Stimulated activated CD4-positive, alpha-beta T cell treated with anti-CD3 and anti-CD28 coated beads, Interleukin-1b, Interleukin-23, amount 100 ng/mL, for 1 hour (primary cell): Measurements from ENCODE around the gene FAM24B.
"Not testable (repeated sequence)": the region's sequence is repeated elsewhere in the genome, so short reads cannot be mapped to it uniquely, and the experiment has no call there.

Source experiments
- DNase-seq, 2 donors: peaks; one replicate each; pipeline ENCODE4 v3.0.0-alpha.2; 2020; ENCODE audit warnings: low read depth in 2 of 2

FAM24B gene

GRCh38 chr10:122879339-122880273, at the start of gene FAM24B:
Gene FAM24B, minus strand, starts transcription at chr10:122879581. Its CDS starts 29,066 bp downstream, at chr10:122850515.
- peak; percentile 81 to 85 for DNase-seq

GRCh38 chr10:122915700-122916099, 36.3 kb upstream of the FAM24B start:
- DNase-seq = no peak

GRCh38 chr10:122911889-122912484, 32.6 kb upstream of the FAM24B start:
- peak in 1 of 2 donors; percentile 45 for DNase-seq

GRCh38 chr10:122910310-122910709, 30.9 kb upstream of the FAM24B start, which contains the start of gene FAM24A:
Gene FAM24A, plus strand, starts transcription at chr10:122910610. Its CDS starts 1,025 bp downstream, at chr10:122911635.
- DNase-seq = no peak

GRCh38 chr10:122903861-122904260, 24.5 kb upstream of the FAM24B start:
- DNase-seq = not testable (repeated sequence)

- no peak for DNase-seq
Observed at GRCh38 chr10:122894261-122894944, 15.0 kb upstream of the FAM24B start.

GRCh38 chr10:122884166-122884565, 4.8 kb upstream of the FAM24B start:
- DNase-seq = no peak

- no peak for DNase-seq
Observed at GRCh38 chr10:122882766-122883165, 3.4 kb upstream of the FAM24B start.

- DNase-seq = no peak
Observed at GRCh38 chr10:122878799-122879338, 512 bp downstream of the FAM24B start.

GRCh38 chr10:122877264-122877663, 2.1 kb downstream of the FAM24B start:
- no peak for DNase-seq

GRCh38 chr10:122876467-122876855, 2.9 kb downstream of the FAM24B start:
- DNase-seq = no peak

- DNase-seq = no peak
Observed at GRCh38 chr10:122875843-122876466, 3.4 kb downstream of the FAM24B start.

GRCh38 chr10:122871947-122872346, 7.4 kb downstream of the FAM24B start:
- not testable (repeated sequence) for DNase-seq

- DNase-seq = not testable (repeated sequence)
Observed at GRCh38 chr10:122868768-122869167, 10.6 kb downstream of the FAM24B start.

GRCh38 chr10:122866757-122867482, 12.5 kb downstream of the FAM24B start:
- not testable (repeated sequence) for DNase-seq

- DNase-seq = no peak
Observed at GRCh38 chr10:122864901-122865300, 14.5 kb downstream of the FAM24B start.

- DNase-seq = no peak
Observed at GRCh38 chr10:122864194-122864592, 15.2 kb downstream of the FAM24B start.

- DNase-seq = no peak
Observed at GRCh38 chr10:122863216-122864193, 15.9 kb downstream of the FAM24B start.

GRCh38 chr10:122861711-122862161, 17.6 kb downstream of the FAM24B start:
- DNase-seq = no peak
